NCI-H226 (cell line): ENCODE results near the gene ATP2B3.

ENCODE experiments used
- DNase-seq: peaks from one replicate; pipeline ENCODE4 v3.0.0-alpha.2; 2015

The ATP2B3 gene

GRCh38 chrX:153539171-153539978 lies 21.9 kb downstream of the ATP2B3 start:
- DNase-seq, result peak; percentile 35

- DNase-seq, result no peak
Observed at GRCh38 chrX:153539979-153540358, 22.5 kb downstream of the ATP2B3 start.

- no peak for DNase-seq
Observed at GRCh38 chrX:153544727-153545126, 27.3 kb downstream of the ATP2B3 start.

GRCh38 chrX:153546386-153546785 lies 28.9 kb downstream of the ATP2B3 start:
- no peak for DNase-seq

- DNase-seq, result no peak
Observed at GRCh38 chrX:153547195-153547594, 29.8 kb downstream of the ATP2B3 start.

GRCh38 chrX:153549231-153549630 lies 31.8 kb downstream of the ATP2B3 start:
- DNase-seq, result no peak

GRCh38 chrX:153549807-153550206 lies 32.4 kb downstream of the ATP2B3 start:
- no peak for DNase-seq

GRCh38 chrX:153551135-153551534 lies 33.7 kb downstream of the ATP2B3 start:
- DNase-seq, result no peak

- peak; percentile 30 for DNase-seq
Observed at GRCh38 chrX:153554519-153555167, 37.2 kb downstream of the ATP2B3 start.

- DNase-seq, result no peak
Observed at GRCh38 chrX:153556767-153557166, 39.3 kb downstream of the ATP2B3 start.

GRCh38 chrX:153557618-153558355 lies 40.3 kb downstream of the ATP2B3 start:
- DNase-seq, result no peak

GRCh38 chrX:153560000-153560399 lies 42.6 kb downstream of the ATP2B3 start:
- DNase-seq, result no peak

- DNase-seq, result no peak
Observed at GRCh38 chrX:153560466-153560865, 43.0 kb downstream of the ATP2B3 start.

GRCh38 chrX:153561337-153561736 lies 43.9 kb downstream of the ATP2B3 start:
- DNase-seq, result no peak

GRCh38 chrX:153562546-153562945 lies 45.1 kb downstream of the ATP2B3 start:
- no peak for DNase-seq

- no peak for DNase-seq
Observed at GRCh38 chrX:153564047-153564606, 46.7 kb downstream of the ATP2B3 start.

GRCh38 chrX:153565996-153566580 lies 48.6 kb downstream of the ATP2B3 start:
- no peak for DNase-seq

- no peak for DNase-seq
Observed at GRCh38 chrX:153568451-153569011, 51.1 kb downstream of the ATP2B3 start.

- DNase-seq, result no peak
Observed at GRCh38 chrX:153569475-153569874, 52.0 kb downstream of the ATP2B3 start.

- DNase-seq, result no peak
Observed at GRCh38 chrX:153571534-153571908, 54.1 kb downstream of the ATP2B3 start.

- no peak for DNase-seq
Observed at GRCh38 chrX:153572601-153573000, 55.2 kb downstream of the ATP2B3 start.

- no peak for DNase-seq
Observed at GRCh38 chrX:153573984-153574383, 56.5 kb downstream of the ATP2B3 start.
